Hematopoietic multipotent progenitor cell (in vitro differentiated cells): Measurements from ENCODE around the gene TBC1D1. TPM values are rescaled to one million over a fixed set of nuclear protein-coding genes. Genes with fewer than 3 reads are reported as not detected.
"Not testable (repeated sequence)": the region's sequence is repeated elsewhere in the genome, so short reads cannot be mapped to it uniquely, and the experiment has no call there.

Source experiments
- DNase-seq, 3 donors: peaks; one replicate each; pipeline ENCODE4 v3.0.0-alpha.2; 2011 to 2015; ENCODE audit warnings: low read depth in 2 of 3, low spot score in 2 of 3
- total RNA-seq: library from RNA; depleted of rRNA; stranded (reverse); fragments of >200 nt; gene quantifications from one replicate; pipeline ENCODE4 v1.2.3, GENCODE V29; 2012

Gene TBC1D1
- total RNA-seq, 1 donor = 75.4 TPM

DNA sequence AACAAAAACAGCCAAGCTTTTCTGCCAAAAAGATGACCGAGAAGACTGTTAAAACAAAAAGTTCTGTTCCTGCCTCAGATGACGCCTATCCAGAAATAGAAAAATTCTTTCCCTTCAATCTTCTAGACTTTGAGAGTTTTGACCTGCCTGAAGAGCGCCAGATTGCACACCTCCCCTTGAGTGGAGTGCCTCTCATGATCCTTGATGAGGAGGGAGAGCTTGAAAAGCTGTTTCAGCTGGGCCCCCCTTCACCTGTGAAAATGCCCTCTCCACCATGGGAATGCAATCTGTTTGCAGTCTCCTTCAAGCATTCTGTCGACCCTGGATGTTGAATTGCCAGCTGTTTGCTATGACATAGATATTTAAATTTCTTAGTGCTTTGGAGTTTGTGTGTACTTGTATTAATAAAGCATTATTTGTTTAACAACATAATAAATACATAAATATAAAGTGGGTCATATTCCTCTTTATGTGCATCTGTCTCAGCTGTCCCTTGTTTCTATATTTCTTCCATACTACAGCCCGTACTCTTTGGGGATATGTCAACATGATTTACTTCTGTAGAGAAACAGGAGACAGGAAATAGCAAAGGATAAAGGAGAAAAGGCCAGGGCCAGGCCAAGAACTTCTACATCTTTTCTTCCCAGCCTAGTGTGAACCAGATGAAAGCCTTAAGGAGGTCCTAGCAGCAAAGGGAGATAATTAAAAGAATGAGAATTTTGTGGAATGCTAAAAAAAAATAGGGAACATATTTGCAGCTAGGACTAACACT is 70.0 kb downstream of the TBC1D1 start:
- no peak for DNase-seq

DNA sequence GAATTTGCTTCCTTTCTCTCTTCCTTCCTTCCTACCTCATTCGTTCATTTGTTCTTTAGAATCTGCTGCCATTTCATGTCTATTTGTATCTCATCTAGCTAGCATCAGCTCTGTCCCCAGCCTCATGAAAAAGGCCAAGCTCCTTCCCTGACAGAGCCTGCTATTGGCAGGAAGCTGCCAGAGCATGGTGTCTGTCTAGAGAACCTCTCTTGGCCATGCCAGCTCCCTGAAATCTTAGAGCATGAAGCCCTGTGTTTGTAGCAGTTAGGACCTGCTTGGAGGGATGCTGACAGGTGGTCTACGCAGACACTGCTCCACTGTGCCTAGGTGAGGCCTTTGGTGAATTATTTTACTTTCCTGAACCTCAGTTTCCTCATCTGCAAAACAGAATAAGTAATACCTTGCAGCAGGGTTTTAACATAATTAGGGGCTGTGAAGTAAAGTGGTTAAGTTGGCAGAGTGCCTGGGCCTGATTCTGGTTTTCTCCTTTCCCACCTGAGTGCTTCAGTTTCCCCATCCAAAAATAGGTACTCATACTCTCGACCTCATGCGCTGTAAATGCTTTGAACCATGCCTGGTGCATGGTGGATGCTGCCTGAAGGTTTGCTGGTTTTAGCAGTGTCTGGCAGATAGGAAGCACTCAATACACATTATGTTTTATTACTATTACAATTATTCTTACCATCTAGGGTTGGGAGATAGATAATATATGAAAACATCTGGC is 74.0 kb downstream of the TBC1D1 start:
- DNase-seq = no peak

DNA sequence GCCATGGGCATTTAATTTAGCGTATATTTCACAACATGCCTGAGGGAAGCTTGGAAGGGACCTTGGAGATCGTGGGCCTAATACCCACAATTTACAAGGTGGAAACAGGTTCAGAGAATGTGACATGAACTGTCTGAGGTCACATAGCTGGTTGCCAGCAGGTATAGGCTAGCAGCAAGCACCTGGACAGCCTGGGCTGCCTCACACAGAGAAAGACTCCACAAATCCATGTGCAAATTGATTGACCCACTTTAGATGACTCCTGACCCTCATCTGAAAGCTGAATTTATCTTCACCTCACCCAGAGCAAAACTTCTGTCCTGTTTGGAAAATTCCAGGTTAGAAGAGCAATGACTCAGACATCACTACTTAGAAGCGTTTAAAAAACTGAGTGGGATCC is 75.2 kb downstream of the TBC1D1 start:
- DNase-seq = no peak

DNA sequence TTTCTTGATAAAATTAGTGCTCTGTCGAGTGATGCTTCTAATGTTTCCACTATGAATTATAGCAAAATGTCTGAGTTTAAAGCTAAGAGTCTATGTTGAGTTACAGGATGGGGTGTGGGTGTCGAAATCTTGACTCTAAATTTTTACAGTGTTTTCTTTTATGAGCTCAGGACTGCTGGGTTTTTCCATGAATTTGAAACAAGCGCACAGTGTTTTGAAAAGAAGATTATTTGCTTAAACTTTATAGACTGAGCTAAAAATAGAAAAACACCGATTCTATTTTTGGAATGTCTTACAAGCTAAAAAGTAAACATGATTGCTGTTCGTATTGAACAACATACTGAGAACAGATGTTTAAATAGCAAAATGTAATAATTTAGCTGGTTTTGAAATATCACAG is 76.9 kb downstream of the TBC1D1 start:
- no peak for DNase-seq

DNA sequence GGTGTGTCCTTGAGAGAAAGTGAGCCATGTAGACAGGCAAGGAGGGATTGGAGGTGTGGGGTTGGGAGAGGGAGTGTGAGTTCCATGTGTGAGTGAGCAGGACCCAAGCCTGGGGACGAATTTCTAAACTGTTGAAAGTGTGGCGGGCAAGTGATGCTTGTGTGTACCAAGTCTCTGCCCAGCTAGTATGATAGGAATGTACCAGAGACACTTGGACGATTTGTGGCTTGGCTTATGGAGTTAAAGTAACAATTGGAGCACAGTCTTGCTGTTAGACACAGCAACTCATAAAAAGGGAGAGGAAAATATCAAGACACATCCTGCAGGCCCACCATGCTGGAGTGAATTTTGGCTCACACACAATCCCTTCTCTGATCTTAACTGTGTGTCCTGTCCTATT is 77.9 kb downstream of the TBC1D1 start:
- DNase-seq = no peak

DNA sequence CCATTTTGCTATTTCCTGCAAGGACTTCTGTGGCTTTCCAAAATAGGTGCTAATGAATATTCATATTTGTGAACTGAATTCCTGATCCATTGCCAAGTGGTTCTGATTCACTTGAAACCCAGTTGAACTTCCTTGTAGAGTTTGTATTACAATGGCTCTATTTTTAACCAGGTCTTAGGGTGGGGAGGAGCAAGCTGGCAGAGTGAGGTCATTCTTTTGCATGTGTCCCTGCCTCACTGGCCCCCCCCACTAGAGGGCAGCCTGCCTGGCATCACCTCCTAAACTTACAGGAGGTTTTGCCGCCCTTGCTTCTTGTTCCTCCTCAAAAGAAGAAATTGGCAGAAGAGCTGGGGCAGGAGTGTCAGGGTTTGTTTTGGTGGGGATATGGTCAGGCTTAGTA is 79.8 kb downstream of the TBC1D1 start:
- peak in 2 of 3 donors; percentile 62 to 79 for DNase-seq

DNA sequence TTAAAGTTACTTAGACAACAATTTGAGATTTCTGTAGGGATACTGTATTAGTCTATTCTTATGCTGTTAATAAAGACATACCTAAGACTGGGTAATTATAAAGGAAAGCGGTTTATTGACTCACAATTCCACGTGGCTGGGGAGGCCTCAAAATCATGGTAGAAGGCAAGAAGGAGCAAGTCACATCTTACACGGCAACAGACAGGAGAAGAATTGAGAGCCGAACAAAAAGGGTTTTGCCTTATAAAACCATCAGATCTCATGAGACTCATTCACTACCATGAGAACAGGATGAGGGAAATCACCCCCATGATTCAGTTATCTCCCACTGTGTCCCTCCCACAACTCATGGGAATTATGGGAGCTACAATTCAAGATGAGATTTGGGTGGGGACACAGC is 80.3 kb downstream of the TBC1D1 start:
- no peak for DNase-seq

DNA sequence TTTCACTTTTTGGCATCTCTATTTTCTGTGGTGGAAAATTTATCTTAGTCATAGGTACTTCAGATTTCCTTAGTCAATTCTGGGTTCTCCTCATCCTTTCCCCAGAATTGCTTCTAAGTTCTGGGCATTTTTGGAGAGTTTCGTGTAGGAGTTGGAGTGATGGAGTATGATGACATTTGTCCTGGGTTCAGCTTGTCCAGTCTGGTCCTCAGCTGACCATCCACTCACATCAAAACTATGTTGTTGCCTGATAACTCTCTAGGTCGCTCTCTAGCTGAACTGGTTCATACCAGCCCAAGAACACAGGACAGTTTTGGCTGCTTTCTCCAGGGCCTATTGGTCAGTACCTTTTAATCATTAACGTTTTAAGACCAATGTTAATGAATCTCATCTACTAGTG is 82.6 kb downstream of the TBC1D1 start:
- no peak for DNase-seq

DNA sequence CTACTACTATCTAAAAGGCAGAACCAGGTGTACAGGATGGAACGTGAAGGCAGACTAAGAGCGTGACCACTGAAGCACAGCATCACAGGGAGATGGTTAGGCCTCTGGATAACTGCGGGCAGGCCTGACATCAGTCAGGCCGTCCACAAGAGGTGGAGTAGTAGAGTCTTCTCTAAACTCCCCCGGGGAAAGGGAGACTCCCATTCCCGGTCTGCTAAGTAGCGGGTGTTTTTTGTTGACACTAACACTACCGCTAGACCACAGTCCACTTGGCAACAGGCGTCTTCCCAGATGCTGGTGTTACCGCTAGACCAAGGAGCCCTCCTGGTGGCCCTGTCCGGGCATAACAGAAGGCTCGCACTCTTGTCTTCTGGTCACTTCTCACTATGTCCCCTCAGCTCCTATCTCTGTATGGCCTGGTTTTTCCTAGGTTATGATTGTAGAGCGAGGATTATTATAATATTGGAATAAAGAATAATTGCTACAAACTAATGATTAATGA is 84.5 kb downstream of the TBC1D1 start:
- not testable (repeated sequence) for DNase-seq

DNA sequence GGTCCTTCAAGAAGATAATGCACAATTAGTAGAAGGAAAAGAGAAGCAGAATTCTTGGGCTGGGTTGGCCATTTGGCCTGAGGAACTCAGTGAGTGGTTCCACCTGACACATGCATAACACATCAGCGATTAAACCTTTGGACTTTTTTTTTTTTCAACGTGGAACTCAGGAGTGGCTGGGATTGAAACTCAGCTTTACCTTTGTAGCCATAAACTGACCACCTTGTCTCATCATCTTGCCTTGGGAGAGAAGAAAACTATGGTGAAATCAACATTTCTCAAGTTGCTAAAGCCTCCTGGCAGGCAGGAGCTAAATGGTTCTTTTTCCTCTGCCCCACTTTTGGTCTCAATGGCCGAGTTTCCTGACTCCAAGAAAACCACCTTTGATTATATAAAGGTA is 85.6 kb downstream of the TBC1D1 start:
- no peak for DNase-seq

DNA sequence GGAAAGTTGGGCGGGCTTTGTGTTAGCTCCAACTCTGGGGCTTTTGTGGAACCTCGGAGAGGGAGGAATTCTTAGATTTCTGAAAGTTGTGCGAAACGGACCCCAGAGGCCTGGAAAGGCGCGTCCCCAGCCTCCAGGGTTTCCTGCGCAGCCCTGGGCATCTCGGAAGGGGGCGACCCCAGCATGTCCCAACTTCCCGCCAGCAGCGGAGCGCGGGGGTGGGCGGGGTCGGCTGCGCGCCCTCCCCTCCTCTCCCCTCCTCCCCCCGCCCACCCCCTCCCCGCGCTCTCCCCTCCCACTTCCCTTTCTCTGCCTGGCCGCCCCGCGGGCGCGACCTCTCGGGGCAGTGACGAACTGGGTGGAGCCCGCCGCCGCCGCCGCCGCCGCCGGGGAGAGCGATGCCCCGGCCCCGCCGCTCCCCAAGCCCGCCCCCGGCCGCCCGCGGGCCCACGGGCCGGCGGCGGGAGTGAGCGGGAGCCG is 86.1 kb downstream of the TBC1D1 start:
- DNase-seq = peak; percentile 40 to 92 (median 83)

DNA sequence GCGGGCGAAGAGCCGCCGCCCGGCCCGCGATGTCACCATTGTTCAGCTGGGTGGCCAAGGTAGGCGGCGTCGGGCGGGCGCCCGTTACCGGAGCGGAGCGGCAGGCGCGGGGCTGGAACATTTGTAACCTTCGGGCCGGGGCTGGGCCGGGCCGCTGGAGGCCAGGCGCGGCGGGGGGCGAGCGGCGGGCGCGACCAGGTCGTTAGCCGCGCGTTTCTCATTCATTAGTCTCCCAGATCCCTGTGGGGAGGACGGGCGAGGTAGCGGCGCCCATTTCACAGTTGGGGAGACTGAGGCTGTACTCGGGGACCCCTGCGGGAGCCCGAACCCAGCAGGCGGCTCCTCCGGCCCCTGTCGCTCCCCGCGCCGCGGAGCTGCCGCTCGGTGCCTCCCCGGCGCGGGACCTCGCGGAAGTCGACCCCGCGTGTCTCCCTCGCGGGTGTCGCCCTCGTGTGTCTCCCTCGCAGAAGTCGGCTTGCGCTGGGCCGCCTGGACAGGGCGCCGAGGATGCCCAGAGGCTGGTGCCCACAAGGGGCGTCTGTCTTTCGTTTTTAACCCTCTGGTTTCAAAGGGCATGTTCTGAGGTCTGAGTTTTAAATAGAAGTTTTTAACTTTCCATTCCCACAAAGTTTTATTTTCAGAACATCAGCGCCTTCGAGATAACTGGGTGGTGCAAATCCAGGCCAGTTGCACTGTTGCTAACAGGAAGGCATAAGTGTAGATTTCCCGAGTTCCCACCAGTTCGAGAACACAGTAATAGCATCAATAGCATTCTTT is 86.8 kb downstream of the TBC1D1 start:
- peak; percentile 37 to 87 (median 86) for DNase-seq

DNA sequence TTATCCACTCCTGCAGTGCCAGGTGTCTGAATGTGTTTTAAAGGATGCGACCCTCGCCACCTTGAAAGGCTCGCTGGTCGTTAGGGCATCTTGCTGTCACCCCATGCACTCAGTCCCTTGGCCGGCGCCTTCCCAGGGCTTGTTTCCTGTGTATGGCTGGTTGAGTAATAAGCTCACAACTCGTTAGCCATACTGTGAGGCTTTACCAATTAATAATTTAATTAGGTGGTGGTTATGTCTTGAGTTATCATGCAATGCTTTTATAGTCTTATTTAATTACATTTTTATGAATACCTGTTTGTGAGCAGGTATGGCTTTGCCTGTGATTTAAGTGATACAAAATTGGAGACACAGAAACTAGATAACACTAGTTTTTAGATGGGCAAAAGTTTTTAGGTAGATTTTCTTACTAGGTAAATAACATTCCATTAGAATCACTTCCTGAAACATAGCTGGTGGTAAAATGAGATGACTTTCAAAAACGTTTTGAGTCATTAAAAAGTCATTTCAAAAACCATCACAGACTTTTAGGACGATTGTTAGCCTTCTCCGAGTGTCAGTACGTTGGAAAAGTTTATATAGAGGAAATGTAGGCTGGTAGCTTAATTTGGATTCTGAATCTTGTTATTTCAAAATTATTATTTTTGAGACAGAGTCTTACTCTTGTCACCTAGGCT is 87.5 kb downstream of the TBC1D1 start:
- no peak for DNase-seq

DNA sequence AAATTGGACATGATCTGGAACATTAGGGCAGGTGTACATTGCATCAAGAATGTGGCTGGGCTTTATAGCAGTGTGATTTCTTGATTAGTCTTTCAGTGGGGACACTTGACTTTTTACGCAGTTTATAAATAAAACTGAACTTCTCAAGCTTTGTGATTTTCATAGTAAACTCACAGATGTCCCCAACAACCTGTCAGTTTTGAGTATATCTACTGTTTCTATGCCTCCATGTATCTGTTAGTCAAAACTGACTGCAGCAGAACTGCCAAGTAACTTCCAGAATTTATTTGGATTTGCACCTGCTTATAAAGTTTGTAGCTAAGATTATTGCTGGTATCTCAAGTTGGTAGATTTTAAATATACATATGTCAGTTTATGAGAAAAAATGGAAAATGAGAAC is 89.4 kb downstream of the TBC1D1 start:
- DNase-seq = no peak

DNA sequence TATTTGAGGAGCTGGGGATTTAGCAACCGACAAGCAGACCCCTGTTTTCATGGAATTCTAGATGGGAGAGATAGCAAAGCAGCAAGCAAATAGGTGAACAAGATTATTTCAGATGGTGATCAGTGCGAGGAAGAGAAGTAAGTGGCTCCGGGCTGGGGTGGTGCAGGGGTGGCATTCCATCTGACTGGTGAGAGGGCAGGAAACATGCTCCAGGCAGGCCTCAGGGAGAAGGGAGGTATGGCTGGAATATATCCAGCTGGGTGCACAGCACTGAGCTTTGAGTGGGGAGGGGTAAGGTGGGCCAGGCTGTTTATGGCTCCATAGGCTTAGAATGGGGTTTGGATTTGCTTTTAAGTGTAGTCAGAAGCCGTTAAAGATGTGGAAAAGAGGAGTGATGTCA is 90.5 kb downstream of the TBC1D1 start:
- DNase-seq = no peak

DNA sequence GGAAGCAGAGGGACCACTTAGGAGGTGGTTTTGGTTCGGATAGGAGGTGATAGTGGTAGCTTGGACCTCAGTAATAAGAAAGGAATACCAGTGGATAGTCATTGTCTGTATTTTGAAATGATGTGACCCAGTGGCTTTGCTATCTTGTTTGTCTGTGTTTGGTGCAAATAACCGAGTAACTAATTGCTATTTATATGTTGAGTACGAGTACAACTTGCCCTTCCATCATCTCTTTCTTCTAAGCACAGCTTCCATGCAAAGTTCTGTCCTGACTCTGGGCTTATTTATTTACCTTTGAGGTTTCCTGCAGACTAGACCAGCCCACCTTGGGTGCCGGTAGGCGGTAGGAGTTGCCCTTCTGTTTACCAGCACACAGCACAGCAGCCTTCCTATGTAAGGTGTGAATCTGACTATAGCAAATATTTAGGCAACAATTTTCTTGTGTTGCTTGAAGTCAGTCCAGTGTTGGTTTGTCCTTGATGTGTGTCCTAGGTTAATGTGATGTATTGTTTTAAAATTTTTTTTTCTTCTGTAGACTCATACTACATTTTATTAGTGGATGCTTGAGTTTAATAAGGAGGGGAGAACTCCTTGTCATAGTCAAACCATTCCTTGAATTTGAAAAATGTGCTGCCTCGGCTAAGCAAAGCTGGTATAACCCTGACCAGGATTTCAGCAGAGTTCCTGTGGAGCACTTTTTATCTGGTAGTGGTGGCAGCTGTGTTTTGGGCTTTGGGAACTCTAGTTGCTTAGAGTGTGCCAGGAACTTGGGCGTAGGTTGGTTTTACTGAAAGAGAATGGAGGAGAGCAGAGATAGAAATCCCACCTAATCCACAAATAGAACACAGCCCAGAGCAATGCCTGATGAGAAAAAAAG is 91.2 kb downstream of the TBC1D1 start:
- DNase-seq = no peak

DNA sequence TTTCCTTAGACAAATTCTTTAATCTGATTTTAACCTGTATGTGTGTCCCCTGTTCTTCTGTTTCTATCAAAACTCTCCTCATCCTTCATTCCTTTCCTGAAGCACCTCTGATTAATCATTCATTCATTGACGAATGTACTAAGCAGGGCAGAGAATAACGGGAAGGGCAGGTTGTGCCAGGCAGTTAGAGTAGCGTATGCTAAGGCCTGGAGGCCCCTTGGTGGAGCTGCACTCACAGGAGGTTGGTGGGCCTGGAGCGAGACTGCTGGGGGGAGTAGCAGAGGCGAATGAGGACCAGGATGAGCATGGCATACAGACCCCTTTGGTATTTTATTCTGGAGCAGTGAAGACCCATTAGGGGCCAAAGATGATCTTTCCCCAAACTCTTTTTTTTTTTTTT is 91.9 kb downstream of the TBC1D1 start:
- DNase-seq = no peak

DNA sequence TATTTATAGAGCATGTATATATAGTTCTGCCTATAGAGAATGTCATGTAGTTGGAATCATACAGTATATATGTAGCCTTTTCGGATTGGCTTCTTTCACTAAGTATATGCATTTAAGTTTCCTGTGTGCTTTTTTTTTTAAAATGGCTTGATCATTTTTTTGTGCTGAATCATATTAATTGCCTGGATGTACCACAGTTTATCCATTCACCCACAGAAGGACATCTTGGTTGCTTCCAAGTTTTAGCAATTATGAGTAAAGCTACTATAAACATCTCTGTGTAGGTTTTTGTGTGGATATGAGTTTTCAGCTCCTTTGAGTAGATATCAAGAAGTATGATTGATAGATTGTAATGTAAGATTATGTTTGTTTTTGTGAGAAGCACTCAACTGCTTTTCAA is 93.1 kb downstream of the TBC1D1 start:
- no peak for DNase-seq

DNA sequence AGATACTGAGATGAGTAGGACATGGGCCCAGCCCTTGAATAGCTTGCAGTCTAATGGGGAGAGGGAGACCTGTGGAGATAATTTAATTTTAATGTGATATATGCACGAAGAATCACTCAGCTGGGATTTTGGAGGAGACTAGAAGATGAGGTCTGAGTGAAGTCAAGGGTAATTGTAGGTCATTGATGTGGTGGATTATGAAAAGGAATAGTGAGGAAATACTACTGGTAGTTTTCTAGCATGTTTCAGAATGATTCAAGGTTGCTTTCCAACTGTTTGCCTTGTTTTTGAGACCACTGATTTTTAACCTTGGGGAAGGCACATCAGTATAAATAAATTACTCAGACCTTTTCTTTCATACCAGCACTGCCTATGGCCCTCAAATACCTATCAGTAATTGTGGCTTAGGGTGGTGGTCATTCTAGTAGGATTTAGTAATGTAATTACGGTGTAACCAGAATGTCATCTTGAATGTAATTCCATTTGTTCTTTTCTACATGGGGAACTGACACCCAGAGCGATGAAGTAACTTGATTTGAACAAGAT is 94.9 kb downstream of the TBC1D1 start:
- no peak for DNase-seq
